SK-N-SH (cell line): ENCODE measurements around the gene SLFN12. TPM values are rescaled to one million over a fixed set of nuclear protein-coding genes. Genes with fewer than 3 reads are reported as not detected.

Experiments
- CTCF ChIA-PET: fragments of 300-600, 350-600 bp; formaldehyde crosslinking; extraction: SDS; loops from one replicate; lab custom pipeline; 2021; lab: Yijun Ruan, JAX
- POLR2A ChIA-PET: fragments of 350-600 bp; sonication (Branson Sonifier 250); formaldehyde crosslinking; extraction: SDS; loops from one replicate; lab custom pipeline; 2020; ENCODE audit warnings: antibody characterized with exemption, inconsistent platforms; lab: Yijun Ruan, JAX
- DNase-seq: peaks from one replicate; pipeline ENCODE4 v3.0.0; 2012
- H2AFZ ChIP-seq: fragments of 200-600 bp; sonication (generic); 2 replicates; pipeline ENCODE4 v1.8.1; 2016; ENCODE audit warnings: antibody characterized with exemption, mild to moderate bottlenecking, low read depth
- H3F3A ChIP-seq: fragments of 200-600 bp; sonication (generic); replicated peaks from 2 replicates; pipeline ENCODE3; 2016; ENCODE audit warnings: antibody characterized with exemption, mild to moderate bottlenecking; ENCODE audit not compliant: insufficient read depth
- H3K27ac ChIP-seq, 2 experiments: fragments of 200-500 bp in 1 of 2; fragments of 200-600 bp in 1 of 2; sonication (Bioruptor generic) in 1 of 2; sonication (generic), shearing (Covaris generic) in 1 of 2; 2 replicates each; pipeline versions ENCODE4 v1.5.1 to v1.6.1; 2014 to 2016; ENCODE audit warnings: low read depth in 2 of 2, inconsistent platforms in 1 of 2, low read length in 1 of 2, mild to moderate bottlenecking in 1 of 2, mixed read lengths in 1 of 2
- H3K27me3 ChIP-seq: fragments of 200-600 bp; sonication (generic), shearing (Covaris generic); 2 replicates; pipeline ENCODE4 v1.6.1; 2016; ENCODE audit warnings: mixed run types; ENCODE audit not compliant: insufficient read depth
- H3K36me3 ChIP-seq, 2 experiments: fragments of 200-500 bp in 1 of 2; fragments of 200-600 bp in 1 of 2; sonication (Bioruptor generic) in 1 of 2; sonication (generic) in 1 of 2; replicated peaks in 1 of 2; 2 replicates each; pipeline versions ENCODE3 to v1.5.1; 2014 to 2016; ENCODE audit warnings: low read length in 1 of 2, mild to moderate bottlenecking in 1 of 2; ENCODE audit not compliant: insufficient read depth in 2 of 2, control insufficient read depth in 1 of 2
- H3K4me1 ChIP-seq, 2 experiments: fragments of 200-500 bp in 1 of 2; fragments of 200-600 bp in 1 of 2; sonication (Bioruptor generic) in 1 of 2; sonication (generic), shearing (Covaris generic) in 1 of 2; 2 replicates each; pipeline versions ENCODE4 v1.5.1 to v1.6.1; 2014 to 2016; ENCODE audit warnings: low read depth in 1 of 2, low read length in 1 of 2, mixed run types in 1 of 2; ENCODE audit not compliant: insufficient read depth in 2 of 2, control insufficient read depth in 1 of 2
- H3K4me2 ChIP-seq: fragments of 200-600 bp; sonication (generic), shearing (Covaris generic); 2 replicates; pipeline ENCODE4 v1.6.1; 2017; ENCODE audit warnings: mixed run types
- H3K4me3 ChIP-seq, 2 experiments: fragments of 200-500 bp in 1 of 2; fragments of 200-600 bp in 1 of 2; sonication (Bioruptor generic) in 1 of 2; sonication (generic), shearing (Covaris generic) in 1 of 2; 2 replicates each; pipeline versions ENCODE4 v1.5.1 to v1.8.1; 2014 to 2016; ENCODE audit warnings: low read depth in 2 of 2, inconsistent platforms in 1 of 2, low read length in 1 of 2, mild to moderate bottlenecking in 1 of 2, mixed read lengths in 1 of 2, moderate library complexity in 1 of 2
- H3K79me2 ChIP-seq: fragments of 200-600 bp; sonication (generic); 2 replicates; pipeline ENCODE4 v1.8.1; 2017; ENCODE audit warnings: mild to moderate bottlenecking; ENCODE audit not compliant: insufficient read depth
- H3K9ac ChIP-seq: fragments of 200-600 bp; sonication (generic); 2 replicates; pipeline ENCODE4 v1.6.1; 2017; ENCODE audit warnings: mixed run types
- H3K9me2 ChIP-seq: fragments of 200-600 bp; sonication (generic); 2 replicates; pipeline ENCODE4 v1.6.1; 2017; ENCODE audit warnings: mixed run types
- H3K9me3 ChIP-seq: fragments of 200-600 bp; sonication (generic); 2 replicates; pipeline ENCODE4 v1.6.1; 2017; ENCODE audit warnings: mixed run types, mild to moderate bottlenecking, moderate library complexity
- H4K20me1 ChIP-seq: fragments of 200-600 bp; sonication (generic); 2 replicates; pipeline ENCODE4 v1.6.1; 2017; ENCODE audit warnings: mild to moderate bottlenecking, mixed run types; ENCODE audit not compliant: insufficient read depth
- CHD2 ChIP-seq: fragments of 150-350 bp; IDR thresholded peaks from 2 replicates; pipeline ENCODE4 v1.6.1; 2018; ENCODE audit warnings: low read length; ENCODE audit not compliant: partially characterized antibody
- EP300 ChIP-seq, 2 experiments: IDR thresholded peaks; 2 replicates each; pipeline versions ENCODE4 v1.4.0 to v1.6.1; 2012; ENCODE audit warnings: borderline replicate concordance in 1 of 2, low read depth in 1 of 2, low read length in 1 of 2
- EZH2phosphoT487 ChIP-seq: fragments of 200-600 bp; sonication (generic); IDR thresholded peaks from 2 replicates; pipeline ENCODE4 v1.6.1; 2017; ENCODE audit warnings: low read depth, mixed run types, mild to moderate bottlenecking, antibody characterized with exemption, moderate library complexity, borderline replicate concordance
- FOSL2 ChIP-seq: IDR thresholded peaks from 2 replicates; pipeline ENCODE4 v1.4.0; 2012; ENCODE audit warnings: low read depth, mild to moderate bottlenecking, moderate library complexity, borderline replicate concordance
- GATA2 ChIP-seq: sonication (generic); formaldehyde crosslinking; IDR thresholded peaks from 2 replicates; pipeline ENCODE4 v1.5.0; 2020; ENCODE audit warnings: mild to moderate bottlenecking, missing genetic modification reagents
- IRF3 ChIP-seq: fragments of 150-350 bp; IDR thresholded peaks from 2 replicates; pipeline ENCODE4 v1.6.1; 2016; ENCODE audit warnings: mild to moderate bottlenecking, low read depth, low read length
- JUND ChIP-seq: IDR thresholded peaks from 2 replicates; pipeline ENCODE4 v1.4.0; 2012
- MEF2A ChIP-seq: IDR thresholded peaks from 2 replicates; pipeline ENCODE4 v1.4.0; 2012; ENCODE audit warnings: low read depth, borderline replicate concordance
- POLR2AphosphoS5 ChIP-seq: IDR thresholded peaks from 2 replicates; pipeline ENCODE4 v1.6.1; 2012; ENCODE audit warnings: low read depth, low read length
- RAD21 ChIP-seq: IDR thresholded peaks from 2 replicates; pipeline ENCODE4 v1.6.1; 2012; ENCODE audit warnings: mild to moderate bottlenecking, low read length
- RCOR1 ChIP-seq: fragments of 150-350 bp; IDR thresholded peaks from 2 replicates; pipeline ENCODE4 v1.6.1; 2017; ENCODE audit warnings: antibody characterized with exemption, low read length
- REST ChIP-seq: IDR thresholded peaks from 2 replicates; pipeline ENCODE4 v1.6.1; 2012; ENCODE audit warnings: mild to moderate bottlenecking, low read depth, low read length, moderate library complexity
- RFX5 ChIP-seq: IDR thresholded peaks from 2 replicates; pipeline ENCODE4 v1.6.1; 2012; ENCODE audit warnings: mild to moderate bottlenecking, improper control_type of control experiment, low read length
- RXRA ChIP-seq: IDR thresholded peaks from 2 replicates; pipeline ENCODE4 v1.4.0; 2012; ENCODE audit warnings: low read depth, mild to moderate bottlenecking, borderline replicate concordance
- TAF1 ChIP-seq: IDR thresholded peaks from 2 replicates; pipeline ENCODE4 v1.6.1; 2012; ENCODE audit warnings: low read depth, mild to moderate bottlenecking, low read length, moderate library complexity, borderline replicate concordance
- YY1 ChIP-seq: IDR thresholded peaks from 2 replicates; pipeline ENCODE4 v1.4.0; 2012; ENCODE audit warnings: low read depth, mild to moderate bottlenecking
- WGBS: methylation state at CpG from one replicate; pipeline ENCODE4 v1.1.6; 2017; ENCODE audit warnings: low lambda C conversion rate; 5-methylcytosine and 5-hydroxymethylcytosine counted together
- polyA plus RNA-seq, 3 experiments: library from polyadenylated mRNA; depleted of rRNA; stranded (reverse); fragments of >200 nt; gene quantifications; 2 replicates each; pipeline ENCODE4 v1.2.3, GENCODE V29; 2012
- TF ChIP-seq, protein P1 (sequence below): IDR thresholded peaks from 2 replicates; pipeline ENCODE4 v1.4.0; 2012; ENCODE audit warnings: low read depth, borderline replicate concordance
- TF ChIP-seq, protein P2 (sequence below): IDR thresholded peaks from 2 replicates; pipeline ENCODE4 v1.4.0; 2012; ENCODE audit warnings: low read depth

Gene SLFN12
- polyA plus RNA-seq, 1 of the 3 experiments (the other 2 are of a cell fraction), result 5.6 TPM

- Histone ChIP-seq H3K9me2 (no peaks in the 10 kb centered on the region), H3K27ac (no peak overlapping the region), H3K4me1 (no peaks in the 10 kb centered on the region), H2AFZ (no peak overlapping the region), H3F3A (no peaks in the 10 kb centered on the region), H3K4me2 (no peak overlapping the region), H3K27me3 (no peaks in the 10 kb centered on the region), H3K79me2 (peaks cover 26% of the 10 kb centered on the region), H3K36me3 (peaks cover 23 to 65% of the 10 kb centered on the region in 2 experiments), H3K4me3 (no peak overlapping the region), H3K9ac (no peak overlapping the region), H3K9me3 (no peaks in the 10 kb centered on the region), H4K20me1 (no peaks in the 10 kb centered on the region)
- ChIA-PET POLR2A (no interaction called here), CTCF (no interaction called here)
- WGBS, result 22% methylated on average over 1 of the region's 1 CpG
- no peak for TF ChIP-seq RXRA
- TF ChIP-seq FOSL2, result no peak
- no peak for TF ChIP-seq CHD2
- no peak for TF ChIP-seq IRF3
- no peak for TF ChIP-seq TAF1
- no peak for TF ChIP-seq REST
- no peak for TF ChIP-seq EZH2phosphoT487
- TF ChIP-seq YY1, result no peak
- TF ChIP-seq RCOR1, result no peak
- TF ChIP-seq, protein P1, sequence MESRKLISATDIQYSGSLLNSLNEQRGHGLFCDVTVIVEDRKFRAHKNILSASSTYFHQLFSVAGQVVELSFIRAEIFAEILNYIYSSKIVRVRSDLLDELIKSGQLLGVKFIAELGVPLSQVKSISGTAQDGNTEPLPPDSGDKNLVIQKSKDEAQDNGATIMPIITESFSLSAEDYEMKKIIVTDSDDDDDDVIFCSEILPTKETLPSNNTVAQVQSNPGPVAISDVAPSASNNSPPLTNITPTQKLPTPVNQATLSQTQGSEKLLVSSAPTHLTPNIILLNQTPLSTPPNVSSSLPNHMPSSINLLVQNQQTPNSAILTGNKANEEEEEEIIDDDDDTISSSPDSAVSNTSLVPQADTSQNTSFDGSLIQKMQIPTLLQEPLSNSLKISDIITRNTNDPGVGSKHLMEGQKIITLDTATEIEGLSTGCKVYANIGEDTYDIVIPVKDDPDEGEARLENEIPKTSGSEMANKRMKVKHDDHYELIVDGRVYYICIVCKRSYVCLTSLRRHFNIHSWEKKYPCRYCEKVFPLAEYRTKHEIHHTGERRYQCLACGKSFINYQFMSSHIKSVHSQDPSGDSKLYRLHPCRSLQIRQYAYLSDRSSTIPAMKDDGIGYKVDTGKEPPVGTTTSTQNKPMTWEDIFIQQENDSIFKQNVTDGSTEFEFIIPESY, result no peak
- no peak for TF ChIP-seq EP300 (IDR thresholded peaks at IDR 0.05; ENCODE audit: borderline replicate concordance in 1 of 2, low read depth in 1 of 2, low read length in 1 of 2)
- TF ChIP-seq, protein P2, sequence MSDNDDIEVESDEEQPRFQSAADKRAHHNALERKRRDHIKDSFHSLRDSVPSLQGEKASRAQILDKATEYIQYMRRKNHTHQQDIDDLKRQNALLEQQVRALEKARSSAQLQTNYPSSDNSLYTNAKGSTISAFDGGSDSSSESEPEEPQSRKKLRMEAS, result no peak
- TF ChIP-seq MEF2A, result no peak
- no peak for TF ChIP-seq RFX5
- TF ChIP-seq JUND, result no peak
- TF ChIP-seq POLR2AphosphoS5, result no peak
- TF ChIP-seq GATA2, result no peak
- TF ChIP-seq RAD21, result no peak
- no peak for DNase-seq
Measured at GRCh38 chr17:35414247-35414646, 18.1 kb downstream of the SLFN12 start.
